Neuronal stem cell (in vitro differentiated cells): ENCODE measurements around the gene GRIK2.
A peak's percentile ranks its signal among the peaks of the same experiment; 100 is the strongest.

ENCODE experiments used
- DNase-seq: peaks from one replicate; pipeline ENCODE4 v3.0.0-alpha.2; 2013; ENCODE audit warnings: low spot score
- H2AFZ ChIP-seq: one replicate; pipeline ENCODE4 v1.6.1; 2013; ENCODE audit warnings: mild to moderate bottlenecking, low read length, inconsistent platforms
- H2AK5ac ChIP-seq: 2 replicates; pipeline ENCODE4 v1.6.1; 2013; ENCODE audit warnings: low read depth, mild to moderate bottlenecking, inconsistent platforms, low read length, moderate library complexity, mixed read lengths
- H2BK120ac ChIP-seq: 2 replicates; pipeline ENCODE4 v1.6.1; 2013; ENCODE audit warnings: low read depth, mild to moderate bottlenecking, inconsistent platforms, low read length, moderate library complexity, mixed read lengths
- H2BK12ac ChIP-seq: one replicate; pipeline ENCODE4 v1.6.1; 2013; ENCODE audit warnings: low read length, inconsistent platforms
- H2BK15ac ChIP-seq: 2 replicates; pipeline ENCODE4 v1.6.1; 2013; ENCODE audit warnings: mild to moderate bottlenecking, low read length, inconsistent platforms, mixed read lengths
- H2BK5ac ChIP-seq: one replicate; pipeline ENCODE4 v1.6.1; 2013; ENCODE audit warnings: inconsistent platforms, mild to moderate bottlenecking, low read length, moderate library complexity
- H3K14ac ChIP-seq: one replicate; pipeline ENCODE4 v1.6.1; 2013; ENCODE audit warnings: low read length, inconsistent platforms
- H3K18ac ChIP-seq: 2 replicates; pipeline ENCODE4 v1.6.1; 2013; ENCODE audit warnings: low read length, inconsistent platforms
- H3K23ac ChIP-seq: 2 replicates; pipeline ENCODE4 v1.6.1; 2013; ENCODE audit warnings: low read depth, mild to moderate bottlenecking, mixed read lengths, low read length, inconsistent platforms; ENCODE audit not compliant: poor library complexity
- H3K27ac ChIP-seq: replicated peaks from 3 replicates; pipeline ENCODE4 v1.5.1; 2013; ENCODE audit warnings: low read length, inconsistent platforms
- H3K27me3 ChIP-seq, 3 experiments: 2 replicates each; pipeline ENCODE4 v1.6.1; 2013; ENCODE audit warnings: low read length in 3 of 3, mild to moderate bottlenecking in 2 of 3, inconsistent platforms in 1 of 3, low read depth in 1 of 3, mixed read lengths in 1 of 3, moderate library complexity in 1 of 3; ENCODE audit not compliant: control insufficient read depth in 3 of 3, insufficient read depth in 3 of 3
- H3K36me3 ChIP-seq, 2 donors: replicated peaks in 1 of 2; 2 replicates each; pipeline ENCODE4 v1.6.1; 2013; ENCODE audit warnings: low read length in 2 of 2; ENCODE audit not compliant: control insufficient read depth in 2 of 2, insufficient read depth in 2 of 2
- H3K4ac ChIP-seq: 2 replicates; pipeline ENCODE4 v1.6.1; 2013; ENCODE audit warnings: inconsistent platforms, mild to moderate bottlenecking, low read length, moderate library complexity
- H3K4me1 ChIP-seq, 2 donors: 1 replicate in 1 of 2; 2 replicates in 1 of 2; pipeline ENCODE4 v1.6.1; 2013; ENCODE audit warnings: low read length in 2 of 2, low read depth in 1 of 2; ENCODE audit not compliant: control insufficient read depth in 2 of 2, insufficient read depth in 1 of 2
- H3K4me2 ChIP-seq: one replicate; pipeline ENCODE4 v1.6.1; 2013; ENCODE audit warnings: mild to moderate bottlenecking, low read length, inconsistent platforms; ENCODE audit not compliant: insufficient read depth, poor library complexity, severe bottlenecking
- H3K4me3 ChIP-seq, 2 donors: 2 replicates each; pipeline ENCODE4 v1.5.1; 2013; ENCODE audit warnings: low read length in 2 of 2, mild to moderate bottlenecking in 2 of 2, inconsistent platforms in 1 of 2, moderate library complexity in 1 of 2
- H3K79me1 ChIP-seq: one replicate; pipeline ENCODE4 v1.6.1; 2013; ENCODE audit warnings: low read depth, mild to moderate bottlenecking, inconsistent platforms, low read length, moderate library complexity
- H3K9ac ChIP-seq: one replicate; pipeline ENCODE4 v1.6.1; 2013; ENCODE audit warnings: mild to moderate bottlenecking, low read depth, low read length, inconsistent platforms; ENCODE audit not compliant: poor library complexity
- H3K9me3 ChIP-seq, 2 donors: replicated peaks in 1 of 2; 2 replicates each; pipeline versions ENCODE3 to v1.6.1; 2013; ENCODE audit warnings: low read length in 2 of 2, mild to moderate bottlenecking in 2 of 2, inconsistent platforms in 1 of 2, low read depth in 1 of 2, mixed read lengths in 1 of 2, moderate library complexity in 1 of 2; ENCODE audit not compliant: control insufficient read depth in 2 of 2, insufficient read depth in 1 of 2
- H4K8ac ChIP-seq: one replicate; pipeline ENCODE4 v1.6.1; 2013; ENCODE audit warnings: low read depth, mild to moderate bottlenecking, inconsistent platforms, low read length, moderate library complexity
- H4K91ac ChIP-seq: one replicate; pipeline ENCODE4 v1.6.1; 2013; ENCODE audit warnings: low read length, low read depth, mild to moderate bottlenecking, inconsistent platforms; ENCODE audit not compliant: poor library complexity
- WGBS, 2 donors: extraction: QIAGEN DNeasy Blood & Tissue Kit; methylation state at CpG; one replicate each; pipeline ENCODE4 v1.1.7; 2013; ENCODE audit warnings: missing lambda C conversion rate in 2 of 2, mixed read lengths in 1 of 2; ENCODE audit not compliant: insufficient read length in 2 of 2, insufficient replicate concordance in 1 of 2; ENCODE audit errors: extremely low coverage in 2 of 2; 5-methylcytosine and 5-hydroxymethylcytosine counted together

Gene GRIK2

DNA sequence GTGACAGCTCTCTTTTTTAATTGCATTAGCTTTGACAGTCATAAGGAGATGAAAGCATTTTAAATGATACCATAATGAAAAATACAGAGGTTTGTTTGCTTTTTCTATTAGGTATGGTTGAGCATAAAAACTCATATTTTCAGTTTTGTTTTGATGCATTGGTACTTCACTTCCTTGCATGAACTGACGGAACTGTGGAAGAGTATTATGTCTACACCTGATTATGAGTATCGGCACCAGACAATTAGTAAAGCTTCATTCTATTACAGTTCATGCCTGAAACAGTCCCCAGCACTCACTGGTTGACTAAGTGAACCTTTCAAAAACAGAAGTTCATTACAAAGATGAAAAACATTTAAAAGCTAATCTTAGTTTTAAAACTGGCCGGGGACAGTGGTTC lies 593.0 kb downstream of the GRIK2 start:
- Histone ChIP-seq H3K4ac (no peak overlapping the region), H2AFZ (no peak overlapping the region), H3K9me3 (no peaks in the 10 kb centered on the region), H2BK12ac (no peak overlapping the region), H2AK5ac (no peak overlapping the region), H3K4me2 (no peak overlapping the region), H3K36me3 (no peaks in the 10 kb centered on the region), H2BK120ac (no peak overlapping the region), H3K79me1 (no peaks in the 10 kb centered on the region), H3K4me1 (no peaks in the 10 kb centered on the region), H4K91ac (no peak overlapping the region), H4K8ac (no peak overlapping the region), H3K4me3 (no peak overlapping the region), H2BK15ac (no peak overlapping the region), H3K23ac (no peak overlapping the region), H3K18ac (no peak overlapping the region), H3K27me3 (no peaks in the 10 kb centered on the region), H3K27ac (no peak overlapping the region), H3K9ac (no peak overlapping the region), H3K14ac (no peak overlapping the region), H2BK5ac (no peak overlapping the region)
- no CpG with 5 or more reads among the region's 3 CpGs for WGBS, 2 donors
- DNase-seq: no peak

- Histone ChIP-seq H3K18ac (no peak overlapping the region), H3K14ac (no peak overlapping the region), H3K36me3 (no peaks in the 10 kb centered on the region), H3K27ac (no peak overlapping the region), H4K8ac (no peak overlapping the region), H3K4me2 (no peak overlapping the region), H2AK5ac (no peak overlapping the region), H3K27me3 (no peaks in the 10 kb centered on the region), H3K9ac (no peak overlapping the region), H2AFZ (peak overlapping the region; percentile 37), H3K23ac (no peak overlapping the region), H3K4me1 (no peaks in the 10 kb centered on the region), H3K9me3 (no peaks in the 10 kb centered on the region), H2BK120ac (no peak overlapping the region), H3K4ac (no peak overlapping the region), H2BK15ac (no peak overlapping the region), H3K79me1 (no peaks in the 10 kb centered on the region), H4K91ac (no peak overlapping the region), H2BK12ac (no peak overlapping the region), H3K4me3 (no peak overlapping the region), H2BK5ac (no peak overlapping the region)
- no peak for DNase-seq
- WGBS, 2 donors: no CpG with 5 or more reads among the region's 5 CpGs
Observed at GRCh38 chr6:101992286-101992685, 598.8 kb downstream of the GRIK2 start.

GRCh38 chr6:101994521-101994920 lies 601.0 kb downstream of the GRIK2 start:
- H2BK120ac ChIP-seq: no peak overlapping the region
- no peak overlapping the region for H3K9ac ChIP-seq
- H2AK5ac ChIP-seq: no peak overlapping the region
- H3K18ac ChIP-seq: no peak overlapping the region
- no peak overlapping the region for H2BK5ac ChIP-seq
- H4K8ac ChIP-seq: no peak overlapping the region
- H3K79me1 ChIP-seq: no peaks in the 10 kb centered on the region
- no peak overlapping the region for H3K27ac ChIP-seq
- no peak overlapping the region for H2AFZ ChIP-seq
- H3K4me2 ChIP-seq: no peak overlapping the region
- no peaks in the 10 kb centered on the region for H3K36me3 ChIP-seq
- H3K14ac ChIP-seq: no peak overlapping the region
- no peaks in the 10 kb centered on the region for H3K27me3 ChIP-seq
- no peak overlapping the region for H2BK12ac ChIP-seq
- no peaks in the 10 kb centered on the region for H3K4me1 ChIP-seq
- H4K91ac ChIP-seq: no peak overlapping the region
- no peak overlapping the region for H3K4me3 ChIP-seq
- no peak overlapping the region for H2BK15ac ChIP-seq
- H3K4ac ChIP-seq: no peak overlapping the region
- no peak overlapping the region for H3K23ac ChIP-seq
- no peaks in the 10 kb centered on the region for H3K9me3 ChIP-seq
- DNase-seq: no peak

DNA sequence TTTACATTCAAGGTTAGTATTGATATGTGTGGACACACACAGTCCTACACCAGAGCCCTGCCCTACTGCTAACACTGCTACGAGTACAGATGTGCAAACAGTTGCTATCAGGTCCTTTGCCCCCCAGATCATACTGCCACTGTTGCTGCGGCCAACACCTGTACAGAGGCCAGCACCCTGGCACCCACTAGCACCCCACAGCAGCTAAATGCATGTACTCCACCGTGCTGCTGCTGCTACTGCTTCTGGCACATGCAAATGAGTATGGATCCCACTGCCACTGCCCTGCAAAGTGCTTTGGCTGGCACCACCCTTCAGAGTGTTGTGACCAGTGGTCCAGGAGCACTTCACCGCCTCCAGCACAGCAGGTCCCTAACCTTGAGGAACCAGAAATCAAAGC lies 621.9 kb downstream of the GRIK2 start:
- Histone ChIP-seq H3K4me1 (no peaks in the 10 kb centered on the region), H3K79me1 (peaks cover 2% of the 10 kb centered on the region)
- WGBS, 2 donors: no CpG with 5 or more reads among the region's 4 CpGs

More for the DNA sequence above, 621.9 kb downstream of the GRIK2 start:
- Histone ChIP-seq H3K36me3 (no peaks in the 10 kb centered on the region), H3K18ac (peak overlapping the region; percentile 24), H4K8ac (no peak overlapping the region), H2AK5ac (no peak overlapping the region), H3K4me2 (no peak overlapping the region), H3K27me3 (no peaks in the 10 kb centered on the region), H2AFZ (no peak overlapping the region), H4K91ac (no peak overlapping the region), H2BK120ac (no peak overlapping the region), H2BK5ac (no peak overlapping the region), H3K9me3 (peaks cover 3 to 5% of the 10 kb centered on the region in 2 donors), H3K14ac (no peak overlapping the region), H2BK15ac (no peak overlapping the region), H3K27ac (no peak overlapping the region), H3K9ac (peak overlapping the region; percentile 9), H3K23ac (no peak overlapping the region), H2BK12ac (no peak overlapping the region), H3K4me3 (peak overlapping the region in 1 of 2 donors; percentile 3), H3K4ac (no peak overlapping the region)
- DNase-seq: no peak
